K562 (cell line): Measurements from ENCODE around the gene NUTF2. TPM values are rescaled to one million over a fixed set of nuclear protein-coding genes. Genes with fewer than 3 reads are reported as not detected.

ENCODE experiments used
- GTF2E2 ChIP-seq: fragments of 200-800 bp; sonication (Bioruptor generic); IDR thresholded peaks from 2 replicates; pipeline ENCODE4 v1.6.1; 2016; ENCODE audit warnings: missing genetic modification characterization, missing compliant biosample characterization
- JUND ChIP-seq, 2 experiments: IDR thresholded peaks; 2 replicates in 1 of 2; 3 replicates in 1 of 2; pipeline ENCODE4 v1.6.1; 2011; ENCODE audit warnings: borderline replicate concordance in 2 of 2, low read depth in 2 of 2, low read length in 2 of 2, improper control_type of control experiment in 1 of 2, missing biosample characterization in 1 of 2, missing genetic modification characterization in 1 of 2, missing genetic modification reagents in 1 of 2
- KAT7 ChIP-seq: sonication (generic); formaldehyde crosslinking; IDR thresholded peaks from 2 replicates; pipeline ENCODE4 v1.8.0; 2022; ENCODE audit warnings: missing genetic modification reagents, mild to moderate bottlenecking, borderline replicate concordance
- MTF1 ChIP-seq: fragments of 250-450 bp; sonication (Bioruptor Pico); IDR thresholded peaks from 2 replicates; pipeline ENCODE4 v1.9.0; 2021; ENCODE audit warnings: moderate library complexity, mild to moderate bottlenecking, inconsistent platforms, borderline replicate concordance
- NR3C1 ChIP-seq: sonication (generic); formaldehyde crosslinking; IDR thresholded peaks from 2 replicates; pipeline ENCODE4 v1.8.1; 2022; ENCODE audit warnings: missing genetic modification reagents
- RBM22 ChIP-seq: fragments of 200-400 bp; formaldehyde crosslinking; IDR thresholded peaks from 2 replicates; pipeline ENCODE4 v1.6.1; 2018; ENCODE audit warnings: low read length, low read depth; ENCODE audit not compliant: poor library complexity, severe bottlenecking
- SP1 ChIP-seq: sonication (generic); formaldehyde crosslinking; IDR thresholded peaks from 2 replicates; pipeline ENCODE4 v1.8.1; 2022; ENCODE audit warnings: mild to moderate bottlenecking, missing genetic modification reagents
- SRSF3 ChIP-seq: fragments of 200-400 bp; formaldehyde crosslinking; IDR thresholded peaks from 2 replicates; pipeline ENCODE4 v1.6.1; 2016; ENCODE audit warnings: mild to moderate bottlenecking, low read length, moderate library complexity; ENCODE audit not compliant: insufficient read depth
- TAF15 ChIP-seq: fragments of 200-400 bp; formaldehyde crosslinking; IDR thresholded peaks from 2 replicates; pipeline ENCODE4 v1.6.1; 2017; ENCODE audit warnings: mild to moderate bottlenecking, low read depth, low read length, moderate library complexity
- ZBTB33 ChIP-seq: sonication (generic); formaldehyde crosslinking; IDR thresholded peaks from 2 replicates; pipeline ENCODE4 v1.8.1; 2023; ENCODE audit warnings: mild to moderate bottlenecking, missing genetic modification reagents
- polyA plus RNA-seq, 8 experiments: library from polyadenylated mRNA; depleted of rRNA in 4 of 8; stranded (reverse) in 5 of 8; unstranded in 3 of 8; fragments of >200 nt; fragmentation: Nextera tagmentation in 2 of 8; fragmentation: Illumina TruSeq in 1 of 8; extraction: Ambion mirVana in 2 of 8; extraction: Trizol in 1 of 8; gene quantifications; 2 replicates each; pipeline versions ENCODE4 v1.2.1 to v1.2.3, GENCODE V29; 2011 to 2014; ENCODE audit warnings: inconsistent platforms in 1 of 8, missing spikeins in 1 of 8
- total RNA-seq, 7 experiments: library from RNA; depleted of rRNA in 6 of 7; stranded (reverse); fragments of >200 nt in 6 of 7; fragmentation: Illumina TruSeq in 2 of 7; extraction: Trizol in 2 of 7; gene quantifications; 2 replicates each; pipeline versions ENCODE4 v1.2.1 to v1.2.3, GENCODE V29; 2011 to 2021; ENCODE audit warnings: low replicate concordance in 1 of 7
- TF ChIP-seq, protein P1 (sequence below): sonication (generic); formaldehyde crosslinking; IDR thresholded peaks from 2 replicates; pipeline ENCODE4 v1.8.0; 2022; ENCODE audit warnings: missing genetic modification reagents, mild to moderate bottlenecking, borderline replicate concordance
- TF ChIP-seq, protein P2 (sequence below), 2 experiments: fragments of 450-650 bp; IDR thresholded peaks; 2 replicates each; pipeline ENCODE4 v1.6.1; 2016; ENCODE audit warnings: mild to moderate bottlenecking in 2 of 2, borderline replicate concordance in 1 of 2, low read depth in 1 of 2, moderate library complexity in 1 of 2
- TF ChIP-seq, protein P3 (sequence below): sonication (generic); IDR thresholded peaks from 2 replicates; pipeline ENCODE4 v1.6.1; 2016

NUTF2 gene
- total and polyA plus RNA-seq, 9 of the 15 experiments (the other 6 are each of a cell fraction or from before 2014, with no cell fraction given): 106 to 248 (median 147) TPM

DNA sequence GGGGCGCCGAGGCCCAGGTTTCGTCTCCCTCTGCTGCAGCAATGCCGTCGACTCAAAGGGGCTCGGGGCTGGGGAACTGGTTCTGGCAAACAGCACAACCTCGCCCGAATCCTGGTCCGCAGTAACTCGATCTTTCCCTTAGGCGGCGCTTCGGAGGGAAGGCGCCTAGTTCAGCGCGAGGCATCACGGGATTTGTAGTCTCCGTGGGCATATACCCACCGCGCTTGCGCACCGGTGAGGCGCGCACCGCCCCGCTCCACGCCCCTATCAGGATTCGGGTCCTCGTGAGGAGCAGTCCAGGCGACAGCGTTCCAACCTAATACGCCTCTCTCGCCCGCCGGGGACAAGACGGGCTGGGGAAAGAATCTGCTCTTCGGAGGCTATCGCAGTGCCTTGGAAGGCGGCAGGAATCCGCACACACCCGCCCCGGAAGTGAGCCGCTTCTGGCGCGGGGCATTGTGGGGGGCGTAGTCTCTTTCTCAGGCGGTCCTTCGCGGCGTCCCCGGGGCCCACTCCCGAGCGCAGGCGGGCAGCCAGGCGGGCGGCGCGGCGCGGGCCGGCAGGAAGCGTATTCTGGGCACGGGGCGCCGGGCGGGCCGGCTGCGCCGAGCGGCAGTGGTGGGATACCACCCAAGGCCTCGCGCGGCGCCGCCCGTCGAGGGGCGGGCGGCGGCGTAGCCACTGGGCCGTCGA is 4.8 kb upstream of the NUTF2 start, which contains the start of gene THAP11 (continued):
- TF ChIP-seq ZBTB33 (CRISPR knock-in tag) (peak; percentile 74), TAF15 (no peak), RBM22 (no peak), KAT7 (CRISPR knock-in tag) (no peak), SP1 (CRISPR knock-in tag) (peak; percentile 94), MTF1 (CRISPR knock-in tag) (no peak), JUND (IDR thresholded peaks at IDR 0.05; ENCODE audit: borderline replicate concordance, low read depth, low read length) (peak; percentile 13; the same call in 1 of the 2 replicates), JUND (tag; IDR thresholded peaks at IDR 0.05; ENCODE audit: borderline replicate concordance, low read depth, low read length) (no peak), GTF2E2 (tag) (peak; percentile 57; the same call in 1 of the 2 replicates), SRSF3 (no peak), NR3C1 (no peak)
- TF ChIP-seq, protein P1, sequence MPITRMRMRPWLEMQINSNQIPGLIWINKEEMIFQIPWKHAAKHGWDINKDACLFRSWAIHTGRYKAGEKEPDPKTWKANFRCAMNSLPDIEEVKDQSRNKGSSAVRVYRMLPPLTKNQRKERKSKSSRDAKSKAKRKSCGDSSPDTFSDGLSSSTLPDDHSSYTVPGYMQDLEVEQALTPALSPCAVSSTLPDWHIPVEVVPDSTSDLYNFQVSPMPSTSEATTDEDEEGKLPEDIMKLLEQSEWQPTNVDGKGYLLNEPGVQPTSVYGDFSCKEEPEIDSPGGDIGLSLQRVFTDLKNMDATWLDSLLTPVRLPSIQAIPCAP (CRISPR knock-in tag): no peak
- TF ChIP-seq, protein P2, sequence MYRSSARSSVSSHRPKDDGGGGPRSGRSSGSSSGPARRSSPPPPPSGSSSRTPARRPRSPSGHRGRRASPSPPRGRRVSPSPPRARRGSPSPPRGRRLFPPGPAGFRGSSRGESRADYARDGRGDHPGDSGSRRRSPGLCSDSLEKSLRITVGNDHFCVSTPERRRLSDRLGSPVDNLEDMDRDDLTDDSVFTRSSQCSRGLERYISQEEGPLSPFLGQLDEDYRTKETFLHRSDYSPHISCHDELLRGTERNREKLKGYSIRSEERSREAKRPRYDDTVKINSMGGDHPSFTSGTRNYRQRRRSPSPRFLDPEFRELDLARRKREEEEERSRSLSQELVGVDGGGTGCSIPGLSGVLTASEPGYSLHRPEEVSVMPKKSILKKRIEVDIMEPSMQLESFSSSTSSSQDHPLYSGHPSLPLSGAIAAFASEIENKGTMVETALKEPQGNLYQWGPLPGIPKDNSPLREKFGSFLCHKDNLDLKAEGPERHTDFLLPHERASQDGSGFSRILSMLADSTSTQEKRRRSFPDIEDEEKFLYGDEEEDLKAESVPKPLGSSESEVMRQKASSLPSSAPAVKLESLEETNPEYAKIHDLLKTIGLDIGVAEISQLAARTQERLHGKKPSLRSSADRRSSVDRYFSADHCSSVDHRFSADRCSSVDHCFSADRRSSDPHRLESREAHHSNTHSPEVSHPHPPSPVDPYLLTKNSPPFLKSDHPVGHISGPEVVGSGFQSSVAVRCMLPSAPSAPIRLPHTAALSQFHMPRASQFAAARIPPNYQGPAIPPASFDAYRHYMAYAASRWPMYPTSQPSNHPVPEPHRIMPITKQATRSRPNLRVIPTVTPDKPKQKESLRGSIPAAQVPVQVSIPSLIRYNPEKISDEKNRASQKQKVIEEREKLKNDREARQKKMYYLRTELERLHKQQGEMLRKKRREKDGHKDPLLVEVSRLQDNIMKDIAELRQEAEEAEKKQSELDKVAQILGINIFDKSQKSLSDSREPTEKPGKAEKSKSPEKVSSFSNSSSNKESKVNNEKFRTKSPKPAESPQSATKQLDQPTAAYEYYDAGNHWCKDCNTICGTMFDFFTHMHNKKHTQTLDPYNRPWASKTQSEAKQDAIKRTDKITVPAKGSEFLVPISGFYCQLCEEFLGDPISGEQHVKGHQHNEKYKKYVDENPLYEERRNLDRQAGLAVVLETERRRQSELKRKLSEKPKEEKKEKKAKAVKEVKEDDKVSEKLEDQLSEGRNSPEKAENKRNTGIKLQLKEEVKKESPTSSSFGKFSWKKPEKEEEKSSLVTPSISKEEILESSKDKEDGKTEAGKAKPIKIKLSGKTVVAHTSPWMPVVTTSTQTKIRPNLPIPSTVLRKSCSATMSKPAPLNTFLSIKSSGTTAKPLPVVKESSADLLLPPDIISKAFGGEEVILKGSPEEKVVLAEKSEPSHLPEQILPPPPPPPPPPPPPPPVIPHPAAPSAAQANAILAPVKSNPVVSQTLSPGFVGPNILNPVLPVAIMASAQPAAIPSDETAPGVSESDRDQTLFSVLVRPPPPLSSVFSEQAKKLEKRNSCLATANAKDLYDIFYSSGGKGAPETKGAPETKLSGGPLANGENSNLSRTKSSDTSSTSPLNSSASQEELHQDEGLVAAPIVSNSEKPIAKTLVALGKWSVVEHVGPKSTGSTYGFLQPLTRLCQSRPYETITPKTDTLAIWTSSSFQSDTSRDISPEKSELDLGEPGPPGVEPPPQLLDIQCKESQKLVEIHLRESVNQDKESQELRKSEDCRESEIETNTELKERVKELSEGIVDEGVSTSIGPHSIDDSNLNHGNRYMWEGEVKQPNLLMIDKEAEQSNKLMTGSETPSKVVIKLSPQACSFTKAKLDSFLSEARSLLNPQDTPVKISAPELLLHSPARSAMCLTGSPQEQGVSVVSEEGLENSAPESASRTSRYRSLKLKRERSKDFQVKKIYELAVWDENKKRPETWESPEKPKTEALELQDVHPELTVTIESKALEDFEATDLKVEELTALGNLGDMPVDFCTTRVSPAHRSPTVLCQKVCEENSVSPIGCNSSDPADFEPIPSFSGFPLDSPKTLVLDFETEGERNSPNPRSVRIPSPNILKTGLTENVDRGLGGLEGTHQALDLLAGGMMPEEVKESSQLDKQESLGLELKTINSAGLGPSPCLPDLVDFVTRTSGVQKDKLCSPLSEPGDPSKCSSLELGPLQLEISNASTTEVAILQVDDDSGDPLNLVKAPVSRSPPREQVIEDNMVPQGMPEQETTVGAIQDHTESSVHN (IDR thresholded peaks at IDR 0.05; ENCODE audit: borderline replicate concordance in 1 of 2, low read depth in 1 of 2): no peak
- TF ChIP-seq, protein P3, sequence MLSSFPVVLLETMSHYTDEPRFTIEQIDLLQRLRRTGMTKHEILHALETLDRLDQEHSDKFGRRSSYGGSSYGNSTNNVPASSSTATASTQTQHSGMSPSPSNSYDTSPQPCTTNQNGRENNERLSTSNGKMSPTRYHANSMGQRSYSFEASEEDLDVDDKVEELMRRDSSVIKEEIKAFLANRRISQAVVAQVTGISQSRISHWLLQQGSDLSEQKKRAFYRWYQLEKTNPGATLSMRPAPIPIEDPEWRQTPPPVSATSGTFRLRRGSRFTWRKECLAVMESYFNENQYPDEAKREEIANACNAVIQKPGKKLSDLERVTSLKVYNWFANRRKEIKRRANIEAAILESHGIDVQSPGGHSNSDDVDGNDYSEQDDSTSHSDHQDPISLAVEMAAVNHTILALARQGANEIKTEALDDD: no peak
